RCC 7860 (cell line): ENCODE data around the gene MAP3K8.
"Not testable (repeated sequence)": the region's sequence is repeated elsewhere in the genome, so short reads cannot be mapped to it uniquely, and the experiment has no call there.

Experiments
- DNase-seq: peaks from one replicate; pipeline ENCODE4 v3.0.0-alpha.2; 2015; ENCODE audit warnings: low spot score
- FAIRE-seq: peaks from 2 replicates; lab custom pipeline; 2012; peaks lifted over from hg19 to GRCh38; lab: Jason Lieb, UNC

The MAP3K8 gene

GRCh38 chr10:30443049-30443448, 9.1 kb downstream of the MAP3K8 start:
- FAIRE-seq (no peak), DNase-seq (no peak)

- no peak for DNase-seq
- no peak for FAIRE-seq
Observed at GRCh38 chr10:30445711-30446110, 11.7 kb downstream of the MAP3K8 start.

- no peak for DNase-seq
- no peak for FAIRE-seq
Observed at GRCh38 chr10:30447125-30447799, 13.3 kb downstream of the MAP3K8 start.

- FAIRE-seq (no peak), DNase-seq (no peak)
Observed at GRCh38 chr10:30448092-30448491, 14.1 kb downstream of the MAP3K8 start.

- FAIRE-seq (no peak), DNase-seq (no peak)
Observed at GRCh38 chr10:30453764-30454527, 20.0 kb downstream of the MAP3K8 start.

- DNase-seq, result no peak
Observed at GRCh38 chr10:30454744-30455510, 20.9 kb downstream of the MAP3K8 start.

GRCh38 chr10:30455816-30456215, 21.8 kb downstream of the MAP3K8 start:
- DNase-seq (no peak), FAIRE-seq (no peak)

More at GRCh38 chr10:30454744-30455510, 20.9 kb downstream of the MAP3K8 start:
- no peak for FAIRE-seq

GRCh38 chr10:30456266-30456665, 22.3 kb downstream of the MAP3K8 start:
- DNase-seq, result no peak
- FAIRE-seq, result no peak

GRCh38 chr10:30459283-30459682, 25.3 kb downstream of the MAP3K8 start:
- FAIRE-seq, result no peak
- no peak for DNase-seq

GRCh38 chr10:30460121-30460520, 26.1 kb downstream of the MAP3K8 start:
- DNase-seq, result no peak
- no peak for FAIRE-seq

GRCh38 chr10:30462513-30462912, 28.5 kb downstream of the MAP3K8 start:
- no peak for FAIRE-seq

GRCh38 chr10:30463944-30464451, 30.0 kb downstream of the MAP3K8 start:
- DNase-seq, result no peak
- FAIRE-seq, result no peak

More at GRCh38 chr10:30462513-30462912, 28.5 kb downstream of the MAP3K8 start:
- DNase-seq, result no peak

GRCh38 chr10:30464675-30465074, 30.7 kb downstream of the MAP3K8 start:
- no peak for FAIRE-seq
- no peak for DNase-seq

- FAIRE-seq (no peak), DNase-seq (no peak)
Observed at GRCh38 chr10:30466445-30466844, 32.5 kb downstream of the MAP3K8 start.

- FAIRE-seq (no peak), DNase-seq (no peak)
Observed at GRCh38 chr10:30467651-30468338, 33.8 kb downstream of the MAP3K8 start.

GRCh38 chr10:30472414-30473155, 38.6 kb downstream of the MAP3K8 start:
- DNase-seq, result no peak
- no peak for FAIRE-seq

GRCh38 chr10:30475515-30475914, 41.5 kb downstream of the MAP3K8 start:
- FAIRE-seq, DNase-seq: not testable (repeated sequence)

GRCh38 chr10:30476511-30477155, 42.6 kb downstream of the MAP3K8 start:
- FAIRE-seq (no peak), DNase-seq (no peak)

- FAIRE-seq, DNase-seq: not testable (repeated sequence)
Observed at GRCh38 chr10:30479513-30479912, 45.5 kb downstream of the MAP3K8 start.
